Stimulated activated CD8-positive, alpha-beta memory T cell treated with anti-CD3 and anti-CD28 coated beads, Interleukin-4, amount 100 ng/mL, for 1 hour (primary cell): ENCODE data around the gene OMP.

Experiments used
- DNase-seq, 2 donors: peaks; one replicate each; pipeline ENCODE4 v3.0.0-alpha.2; 2020; ENCODE audit warnings: low read depth in 2 of 2, low spot score in 1 of 2

OMP gene

DNA sequence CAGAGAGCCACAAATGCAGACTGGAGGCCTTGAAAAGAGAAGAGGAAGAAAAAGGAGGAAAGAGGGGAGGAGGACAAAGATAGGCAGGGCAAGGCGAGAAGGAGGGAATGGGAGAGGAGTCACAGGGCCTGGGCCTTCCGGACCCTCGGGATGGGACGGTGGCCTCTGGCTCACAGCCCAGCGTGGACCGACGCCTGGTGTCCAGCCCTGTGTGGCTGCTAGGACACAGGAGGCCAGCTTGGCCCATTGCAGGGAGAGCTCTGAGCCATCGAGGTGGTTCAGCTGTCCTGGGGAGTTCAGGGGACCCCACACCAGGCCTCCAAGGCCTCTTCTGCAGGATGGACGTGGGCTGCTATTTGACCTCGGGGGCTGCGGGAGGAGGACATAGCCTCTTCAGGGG is 34.8 kb downstream of the OMP start:
- DNase-seq = no peak

GRCh38 chr11:77138106-77138649 is 35.5 kb downstream of the OMP start:
- DNase-seq = no peak

DNA sequence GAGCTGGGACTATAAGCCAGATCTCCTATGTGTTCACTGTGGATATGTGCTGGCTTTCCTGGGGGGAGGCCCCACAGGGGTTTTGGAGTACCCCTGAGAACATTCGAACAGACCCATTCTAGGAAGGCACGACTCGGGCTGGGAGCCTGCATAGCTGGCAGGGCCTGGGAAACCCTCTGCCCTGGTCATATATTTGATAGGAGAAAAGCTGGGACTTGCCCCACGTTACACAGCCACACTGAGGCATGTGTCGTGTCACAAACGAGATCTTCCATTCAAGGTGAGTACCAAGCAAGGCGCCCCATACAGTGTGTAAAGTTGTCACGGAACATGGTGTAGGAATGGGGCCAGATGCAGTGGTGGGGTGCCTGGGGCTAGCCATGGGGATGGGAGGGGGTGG is 36.6 kb downstream of the OMP start:
- no peak for DNase-seq

- no peak for DNase-seq
Measured at GRCh38 chr11:77140231-77140851, 37.7 kb downstream of the OMP start.

DNA sequence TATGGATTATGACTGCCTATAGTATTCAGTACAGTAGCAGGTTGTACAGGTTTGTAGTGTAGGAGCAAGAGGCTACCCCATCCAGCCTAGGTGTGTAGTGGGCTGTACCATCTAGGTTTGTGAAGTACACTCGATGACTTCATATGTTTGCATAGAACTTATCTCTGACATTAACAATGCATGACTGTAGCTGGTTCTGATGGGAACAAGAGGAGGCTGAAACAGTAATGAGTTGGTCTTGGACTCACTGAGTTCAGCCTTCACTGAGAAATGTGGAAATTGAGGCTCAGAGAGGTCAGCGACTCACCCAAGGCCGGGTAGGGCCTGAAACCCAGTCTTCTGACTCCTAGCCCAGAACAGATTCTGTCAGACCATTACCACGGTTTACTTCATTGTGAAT is 38.4 kb downstream of the OMP start:
- DNase-seq = no peak

DNA sequence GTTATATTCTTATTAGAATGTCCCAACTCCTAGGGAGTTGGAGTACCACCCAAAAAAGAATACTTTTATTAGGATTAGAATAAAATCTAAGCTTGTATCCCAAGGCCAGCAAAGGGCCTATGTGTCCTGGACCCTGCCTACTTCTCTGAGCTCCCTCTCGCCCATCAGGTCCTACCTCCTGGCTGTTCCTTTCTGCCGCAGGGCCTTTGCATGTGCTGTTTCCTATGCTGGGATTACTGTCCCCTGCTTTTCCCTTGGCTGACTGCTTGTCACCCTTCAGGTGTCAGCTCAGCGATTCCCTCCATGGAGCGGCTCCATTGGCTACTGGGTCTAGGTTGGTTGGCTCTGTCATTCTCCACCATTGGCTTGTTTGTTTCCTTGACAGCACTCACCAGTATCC is 38.8 kb downstream of the OMP start:
- DNase-seq = no peak

DNA sequence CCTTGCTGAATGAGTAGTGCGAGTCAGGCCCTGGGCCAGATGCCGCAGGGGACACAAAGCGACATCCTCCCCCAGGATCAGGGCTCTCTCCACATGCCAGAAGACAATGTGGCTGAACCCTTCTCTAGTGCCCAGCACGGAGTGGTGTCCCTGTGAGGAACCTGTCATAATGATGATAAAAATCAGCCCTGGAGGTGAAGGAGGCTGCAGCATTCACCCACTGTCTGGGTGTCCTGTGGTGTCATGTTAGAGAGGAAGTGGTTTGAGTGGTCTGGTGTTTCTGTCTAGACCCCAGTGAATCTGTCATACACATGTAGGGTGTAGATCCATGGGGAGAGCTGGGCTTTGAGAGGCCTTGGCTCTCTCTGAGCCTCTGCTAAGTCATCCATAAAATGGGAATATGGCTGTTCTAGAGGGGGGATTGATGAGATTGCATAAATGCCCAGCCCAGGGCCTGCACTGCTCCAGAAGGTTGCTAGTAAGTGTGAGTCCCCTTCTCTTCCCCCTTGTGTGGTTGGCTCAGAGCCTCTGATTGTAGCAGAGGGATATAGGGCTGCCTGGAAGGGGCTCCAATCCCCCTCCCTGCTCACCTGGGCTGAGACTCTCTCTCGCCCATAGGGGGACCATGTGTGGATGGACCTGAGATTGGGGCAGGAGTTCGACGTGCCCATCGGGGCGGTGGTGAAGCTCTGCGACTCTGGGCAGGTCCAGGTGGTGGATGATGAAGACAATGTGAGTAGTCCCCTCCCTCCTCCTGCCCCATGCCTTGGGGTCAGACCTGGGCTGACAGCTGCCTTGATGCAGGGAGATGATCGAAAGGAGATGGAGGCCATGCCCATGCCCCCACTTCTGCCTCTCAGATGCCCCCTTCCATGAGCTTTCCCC is 39.7 kb downstream of the OMP start:
- no peak for DNase-seq

- no peak for DNase-seq
Measured at GRCh38 chr11:77143405-77144020, 40.9 kb downstream of the OMP start.

DNA sequence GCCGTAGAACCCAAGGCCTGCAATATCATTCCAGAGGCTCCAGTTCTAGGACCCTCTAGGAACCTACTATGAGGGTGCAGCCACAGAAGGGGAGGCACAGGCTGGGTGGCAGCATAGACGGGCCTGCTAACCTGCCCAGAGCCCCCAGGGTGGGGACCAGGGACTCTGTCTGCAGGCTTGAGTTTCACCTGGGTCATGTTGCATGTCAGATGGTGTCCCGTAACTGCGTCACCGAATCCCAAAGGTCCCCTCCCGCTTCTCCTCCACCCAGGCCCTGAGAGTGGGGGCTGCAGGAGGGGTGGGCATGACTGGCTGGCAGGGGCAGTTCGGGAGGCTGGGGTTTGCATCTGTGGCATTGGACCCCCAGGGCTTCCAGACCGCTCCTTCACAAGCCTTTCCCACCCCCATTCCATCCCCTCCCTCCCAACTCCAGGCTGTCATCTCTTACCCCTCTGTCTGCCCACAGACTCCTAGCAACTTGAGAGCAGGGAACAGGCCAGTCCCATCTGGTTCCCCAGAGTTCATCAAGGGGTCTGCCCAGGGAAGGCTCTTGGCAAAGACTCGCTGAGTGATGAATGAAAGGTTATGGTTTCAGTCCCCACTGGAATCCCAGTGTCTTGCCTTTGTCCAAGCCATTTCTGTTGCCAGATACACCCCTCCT is 41.7 kb downstream of the OMP start:
- no peak for DNase-seq

GRCh38 chr11:77144857-77145428 is 42.3 kb downstream of the OMP start:
- DNase-seq = no peak

- DNase-seq = no peak
Measured at GRCh38 chr11:77146261-77147035, 43.8 kb downstream of the OMP start.

DNA sequence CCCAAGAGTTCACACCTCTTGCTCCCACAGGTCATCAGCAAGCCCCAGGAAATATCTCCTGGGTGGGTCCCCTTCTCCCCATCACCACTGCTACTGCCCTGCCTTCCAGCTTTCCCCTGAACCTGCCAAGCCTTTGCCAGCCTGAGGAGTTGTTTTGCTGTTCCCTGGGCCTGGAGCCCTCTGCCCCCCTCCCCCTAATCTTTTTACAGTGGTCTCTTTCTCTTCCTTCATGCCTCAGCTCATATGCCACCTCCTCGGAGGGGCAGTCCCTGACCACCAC is 44.3 kb downstream of the OMP start:
- DNase-seq = no peak

GRCh38 chr11:77147668-77148321 is 45.2 kb downstream of the OMP start:
- DNase-seq = no peak

DNA sequence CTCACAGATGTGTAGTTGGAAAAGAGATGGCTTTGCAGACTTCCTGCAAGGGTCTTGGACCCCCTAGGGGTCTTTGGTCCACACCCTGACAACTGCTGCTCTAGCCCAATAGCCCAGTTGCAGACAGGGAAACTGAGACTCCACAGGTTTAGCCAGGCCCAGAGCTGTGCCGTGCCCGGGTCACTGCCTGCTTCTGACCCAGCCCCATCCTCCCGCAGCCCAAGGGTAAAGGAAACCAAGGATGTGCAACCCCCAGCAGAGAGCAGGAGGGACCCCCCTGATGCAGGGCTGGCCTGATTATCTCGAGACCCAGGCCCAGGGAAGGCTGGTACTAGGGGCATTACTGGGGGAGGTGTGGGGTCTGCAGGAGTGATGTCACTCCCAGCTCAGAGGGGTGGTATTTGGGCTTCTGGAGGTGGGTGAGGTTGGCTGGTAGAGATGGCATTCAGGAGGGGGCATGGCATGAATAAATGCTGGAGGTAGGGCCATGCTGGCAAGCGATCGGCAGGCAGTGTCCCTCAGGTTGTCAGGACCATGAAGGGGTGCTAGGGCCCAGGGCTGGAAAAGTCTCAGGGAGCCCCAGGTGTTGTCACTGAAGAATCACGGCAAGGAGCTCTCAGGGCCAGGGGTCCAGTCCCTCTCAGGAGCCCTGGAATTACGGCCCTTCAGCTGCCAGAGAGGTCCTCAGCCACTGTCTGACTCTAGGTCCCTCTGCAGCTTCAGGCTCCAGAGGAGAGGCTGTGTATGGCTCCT is 46.5 kb downstream of the OMP start:
- DNase-seq = no peak

- no peak for DNase-seq
Measured at GRCh38 chr11:77149716-77150392, 47.2 kb downstream of the OMP start.

GRCh38 chr11:77150836-77151235 is 48.2 kb downstream of the OMP start:
- DNase-seq = no peak

- no peak for DNase-seq
Measured at GRCh38 chr11:77151804-77152509, 49.3 kb downstream of the OMP start.

GRCh38 chr11:77152846-77153245 is 50.2 kb downstream of the OMP start:
- no peak for DNase-seq
